GM23248 (cell line): ENCODE measurements around the gene CCDC134.

ENCODE experiments used
- EZH2 ChIP-seq: fragments of 200-600 bp; sonication (generic); IDR thresholded peaks from 2 replicates; pipeline ENCODE4 v1.6.1; 2018; ENCODE audit warnings: antibody characterized with exemption, mild to moderate bottlenecking; ENCODE audit not compliant: insufficient read depth, poor library complexity, severe bottlenecking
- EZH2phosphoT487 ChIP-seq: fragments of 200-600 bp; sonication (generic); IDR thresholded peaks from 2 replicates; pipeline ENCODE4 v1.6.1; 2018; ENCODE audit warnings: antibody characterized with exemption, moderate library complexity, mild to moderate bottlenecking, low read depth; ENCODE audit not compliant: insufficient read depth

- TF ChIP-seq EZH2 (no peak), EZH2phosphoT487 (no peak)
Observed at GRCh38 chr22:41833369-41834004, 33.0 kb downstream of the CCDC134 start.
